Activated CD8-positive, alpha-beta memory T cell treated with anti-CD3 and anti-CD28 coated beads for 1 hour (primary cell): ENCODE measurements around the gene C4orf17.
"Not testable (repeated sequence)": the region's sequence is repeated elsewhere in the genome, so short reads cannot be mapped to it uniquely, and the experiment has no call there.

ENCODE experiments used
- DNase-seq, 2 donors: peaks; one replicate each; pipeline ENCODE4 v3.0.0-alpha.2; 2020; ENCODE audit warnings: low read depth in 1 of 2; ENCODE audit errors: extremely low read depth in 1 of 2

C4orf17 gene

DNA sequence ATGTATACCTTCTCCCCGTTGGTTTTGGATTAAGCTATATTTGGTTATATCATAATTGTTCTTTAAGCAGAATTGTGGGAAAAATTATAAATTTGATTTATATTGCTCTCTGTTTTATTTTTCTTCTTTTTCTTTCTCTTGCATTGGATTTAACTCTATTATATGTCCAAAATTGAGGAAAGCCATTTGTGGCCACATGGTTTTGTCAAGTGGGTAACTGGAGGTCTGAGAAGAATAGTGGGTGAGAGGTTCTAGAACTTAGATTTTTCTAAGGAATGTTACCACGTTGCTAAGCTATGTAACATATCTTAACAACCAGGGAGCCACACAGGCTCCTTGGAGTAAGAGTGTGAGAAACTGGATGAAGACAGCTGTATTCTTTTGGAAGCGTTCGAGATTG lies at the start of gene C4orf17:
Gene C4orf17 (plus strand): TSS at position 301 of the 400 bp plus-strand sequence. CDS start 2,061 bp downstream, outside the sequence.
- no peak for DNase-seq

DNA sequence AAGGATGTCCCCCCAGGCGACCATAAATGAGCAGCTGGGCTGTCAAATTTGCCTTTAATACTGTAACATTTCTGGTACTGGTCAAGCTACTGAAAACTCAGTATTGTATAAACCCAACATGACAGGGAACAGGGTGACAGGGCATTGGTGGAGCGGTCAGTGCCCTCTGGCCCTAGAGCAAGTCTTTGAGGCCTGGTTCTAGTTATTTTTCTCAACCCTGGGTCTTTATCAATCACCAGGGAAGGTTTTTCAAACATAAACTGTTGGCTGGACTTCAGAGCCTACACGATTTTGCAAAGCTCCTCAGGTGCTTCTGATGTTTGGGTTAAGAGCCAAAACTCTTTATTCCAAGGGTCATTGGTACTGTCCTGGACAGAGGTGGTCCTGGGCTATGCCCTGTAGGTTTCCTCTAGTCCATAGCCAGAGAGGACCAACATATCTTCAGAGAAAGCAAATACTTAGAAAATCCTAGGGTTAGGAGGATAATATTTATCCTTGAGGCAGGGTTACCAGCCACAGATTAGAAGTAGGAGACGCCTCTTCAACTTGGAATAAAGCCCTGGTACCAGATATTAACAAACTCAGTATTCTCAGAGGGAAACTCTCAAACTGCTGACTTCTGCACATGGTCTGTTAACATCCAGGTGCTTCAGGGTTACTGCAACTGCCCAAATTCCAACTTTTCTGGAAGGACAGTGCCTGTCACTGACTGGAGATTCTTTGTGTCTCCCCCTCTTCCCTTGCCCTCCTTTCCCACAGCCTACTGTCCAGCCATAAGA lies 49.0 kb upstream of the C4orf17 start:
- no peak for DNase-seq

DNA sequence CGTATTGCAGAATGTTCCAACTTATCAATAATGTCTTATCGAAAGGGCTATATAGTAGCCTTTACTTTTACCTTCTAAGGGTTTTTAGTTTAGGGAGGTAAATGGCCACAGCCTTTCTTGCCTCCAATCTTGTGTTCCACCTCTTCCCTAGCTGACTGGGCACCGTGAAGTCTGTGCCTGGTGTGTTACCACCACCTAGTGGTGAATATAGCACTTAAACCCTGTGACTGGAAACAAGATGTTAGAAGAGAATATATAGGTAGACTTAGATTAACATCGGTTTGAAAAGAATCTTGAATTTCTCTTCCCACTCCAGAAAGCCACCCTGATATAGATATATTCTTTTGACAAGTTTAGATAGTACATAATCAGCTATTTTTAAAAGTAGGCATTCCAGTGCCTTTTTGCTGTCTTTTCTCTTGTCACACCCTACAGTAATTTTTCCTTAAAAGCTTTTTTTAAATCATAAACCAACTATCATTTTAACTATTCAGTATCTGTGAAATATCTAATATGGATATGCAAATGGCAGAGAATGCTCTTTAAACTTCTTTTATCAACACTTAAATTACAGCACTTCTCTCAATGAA lies 47.9 kb upstream of the C4orf17 start:
- DNase-seq = peak; percentile 5 to 10

DNA sequence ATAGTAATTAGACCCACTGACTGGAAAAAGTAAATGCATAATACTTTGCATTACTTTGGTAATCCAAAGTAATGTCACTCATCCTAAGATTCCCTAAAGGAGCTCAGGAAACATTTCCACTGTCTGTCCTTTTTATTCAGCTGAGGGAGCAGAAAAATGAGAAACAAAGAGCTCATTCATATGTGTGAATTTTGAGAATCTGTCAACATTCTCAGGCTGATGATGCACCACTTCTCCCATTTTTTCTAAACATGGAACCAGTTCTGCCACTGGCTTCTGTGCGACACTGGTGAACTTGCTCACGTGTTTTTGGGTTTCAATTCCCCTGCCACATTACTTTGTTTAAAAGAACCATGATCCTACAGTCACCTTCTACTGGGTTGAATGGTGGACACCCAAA lies 47.3 kb upstream of the C4orf17 start:
- DNase-seq = no peak

DNA sequence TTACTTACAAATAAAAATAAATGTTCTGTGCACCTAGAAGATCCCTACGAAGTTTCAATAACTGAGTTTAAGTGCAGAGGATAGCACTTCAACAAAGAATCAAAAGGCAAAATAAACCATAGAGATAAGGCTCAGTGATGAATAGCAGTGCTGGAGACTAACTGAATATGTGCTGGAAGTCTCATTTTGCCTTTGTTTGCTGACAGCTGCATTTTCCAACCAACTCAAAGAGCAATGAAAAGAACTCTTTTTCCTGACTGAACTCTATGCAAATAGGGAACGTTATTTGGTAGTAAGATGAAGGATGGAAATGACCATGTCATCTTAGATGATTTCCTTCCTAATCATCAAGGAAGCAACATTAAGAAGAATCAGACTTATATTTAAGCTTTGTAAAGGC lies 42.9 kb upstream of the C4orf17 start:
- DNase-seq = no peak

DNA sequence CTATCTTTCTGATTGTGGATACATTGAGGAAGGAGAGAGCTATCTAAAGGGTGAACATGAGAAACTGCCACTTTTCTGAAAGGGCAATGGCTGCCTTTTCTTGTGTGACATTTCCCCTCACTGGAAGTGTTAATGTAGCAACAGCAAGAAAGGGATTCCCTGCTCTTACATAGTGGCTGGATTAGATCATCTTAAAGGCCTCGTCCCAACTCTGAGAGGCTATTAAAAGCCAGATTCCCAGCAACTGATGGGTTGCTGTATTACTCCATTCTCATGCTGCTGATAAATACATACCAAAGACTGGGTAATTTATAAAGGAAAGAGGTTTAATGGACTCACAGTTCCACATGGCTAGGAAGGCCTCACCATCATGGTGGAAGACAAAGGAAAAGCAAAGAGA lies 41.9 kb upstream of the C4orf17 start:
- no peak for DNase-seq

DNA sequence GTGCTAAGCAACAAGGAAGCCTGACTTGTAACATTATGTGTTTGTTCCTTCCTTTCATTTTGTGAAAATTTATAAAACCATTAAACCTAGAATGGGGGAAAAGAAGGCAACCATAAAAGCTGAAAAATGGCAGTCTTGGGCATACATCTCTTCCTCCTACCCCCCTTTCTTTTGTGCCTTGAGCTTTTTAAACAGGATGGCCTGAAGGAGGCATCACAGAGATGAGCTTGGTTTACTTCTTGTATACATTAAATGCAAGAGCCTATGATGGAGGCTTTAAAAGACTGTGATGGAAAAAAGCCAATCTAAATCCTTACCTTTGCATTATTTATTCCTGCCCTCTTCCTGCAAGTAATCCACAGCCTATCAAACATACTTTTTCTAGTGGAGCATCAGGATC lies 39.5 kb upstream of the C4orf17 start:
- no peak for DNase-seq

DNA sequence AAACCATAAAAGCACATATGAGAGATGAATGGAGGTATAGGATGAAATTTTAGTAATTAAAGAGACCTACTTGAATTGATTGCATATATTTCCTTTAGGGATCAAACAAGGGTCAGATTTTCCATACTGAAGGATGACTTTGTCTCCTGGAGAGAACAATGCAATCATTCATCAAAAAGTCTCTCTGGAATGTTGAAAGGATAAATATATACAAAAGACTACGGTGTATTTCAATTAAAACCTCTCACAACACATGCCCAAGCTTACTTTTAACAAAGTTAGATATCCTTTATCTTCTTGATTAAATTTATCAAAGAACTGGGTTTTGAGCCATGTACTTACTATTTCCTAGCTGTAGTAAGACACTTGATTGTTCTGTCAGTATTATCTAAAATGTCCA lies 38.9 kb upstream of the C4orf17 start:
- no peak for DNase-seq

DNA sequence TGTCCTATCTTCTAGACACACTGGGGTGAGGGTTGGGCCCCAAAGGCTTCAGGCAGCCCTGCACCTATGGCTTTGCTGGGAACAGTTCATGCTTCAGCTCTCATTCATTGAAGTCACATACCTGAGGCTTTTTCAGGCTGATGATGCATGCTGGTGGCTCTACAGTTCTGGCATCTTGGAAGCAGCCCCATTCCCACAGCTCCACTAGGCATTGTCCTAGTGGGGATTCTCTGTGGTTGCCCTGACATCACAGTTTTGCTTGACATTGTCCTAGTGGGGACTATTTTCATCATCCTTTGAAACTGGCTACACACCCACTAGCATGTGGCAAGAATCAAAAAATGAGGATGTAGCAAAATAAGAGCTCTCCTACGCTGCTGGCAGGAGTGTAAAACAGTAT lies 37.7 kb upstream of the C4orf17 start:
- no peak for DNase-seq

DNA sequence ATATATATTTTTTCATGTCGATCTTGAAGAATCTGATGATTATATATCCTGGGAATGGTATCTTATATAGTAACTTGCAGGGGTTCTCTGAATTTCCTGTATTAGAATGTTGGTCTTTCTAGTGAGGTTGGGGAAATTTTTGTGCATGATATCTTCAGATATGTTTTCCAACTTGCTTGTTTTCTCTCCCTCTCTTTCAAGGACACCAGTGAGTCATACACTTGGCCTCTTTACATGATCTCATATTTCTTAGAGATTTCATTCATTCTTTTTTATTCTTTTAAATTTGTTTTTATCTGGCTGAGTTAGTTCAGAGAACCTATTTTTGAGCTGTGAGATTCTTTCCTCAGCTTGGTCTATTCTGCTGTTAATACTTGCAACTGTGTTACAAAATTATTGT lies 27.2 kb upstream of the C4orf17 start:
- DNase-seq = no peak

DNA sequence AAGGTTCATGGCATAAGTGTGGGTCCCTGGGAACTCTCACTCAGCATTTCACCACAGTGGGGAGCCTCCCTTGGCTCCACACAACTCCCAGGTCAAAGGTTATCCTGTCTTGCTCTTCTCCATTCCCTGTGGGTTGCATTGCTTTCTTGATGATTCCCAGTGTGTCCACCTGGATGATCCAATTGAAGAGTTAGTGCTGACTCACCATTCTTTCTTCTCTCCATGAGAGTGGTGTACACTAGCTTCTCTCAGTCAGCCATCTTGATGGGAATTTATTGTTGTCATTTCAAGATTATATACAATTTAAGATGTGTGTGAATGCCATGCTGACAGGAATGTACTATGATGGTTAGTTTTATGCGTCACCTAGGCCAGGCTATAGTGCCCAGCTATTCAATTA lies 25.6 kb upstream of the C4orf17 start:
- no peak for DNase-seq

DNA sequence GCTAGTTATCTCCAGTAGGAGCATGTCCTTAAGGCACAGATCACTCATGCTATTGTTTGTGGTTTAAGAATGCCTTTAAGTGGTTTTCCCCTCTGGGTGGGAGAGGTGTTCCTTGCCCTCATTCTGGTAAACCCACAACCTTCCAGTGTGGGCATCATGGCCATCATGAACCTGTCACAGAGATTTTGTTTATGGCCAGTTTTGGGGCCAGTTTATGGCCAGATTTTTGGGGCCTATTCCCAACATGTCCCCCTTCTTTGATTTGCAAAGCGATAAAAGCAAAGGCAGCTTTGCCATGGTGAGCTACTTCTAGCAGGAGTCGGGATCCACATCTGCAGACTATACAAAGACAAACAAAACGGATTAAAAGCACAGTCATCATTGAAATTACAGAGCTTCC lies 24.2 kb upstream of the C4orf17 start:
- DNase-seq = not testable (repeated sequence)

DNA sequence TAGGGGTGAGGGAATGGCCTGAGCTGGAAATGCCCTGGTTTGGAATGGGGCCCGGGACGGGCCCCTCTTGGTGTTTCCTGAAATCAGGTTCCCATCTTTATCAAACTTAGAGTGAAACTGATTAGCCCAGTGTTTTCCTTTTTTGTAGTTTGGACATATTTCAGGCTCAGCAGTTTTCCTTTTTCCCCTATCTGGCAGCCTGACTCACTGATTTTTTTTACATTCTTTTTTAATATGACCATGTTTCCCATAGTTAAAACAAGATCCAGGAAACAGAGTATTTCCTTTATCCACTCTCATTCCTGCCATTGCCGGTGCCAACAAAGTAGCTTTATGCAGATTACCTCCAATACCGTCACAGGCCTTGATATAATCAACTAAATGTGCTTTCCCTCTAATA lies 20.5 kb upstream of the C4orf17 start:
- no peak for DNase-seq

DNA sequence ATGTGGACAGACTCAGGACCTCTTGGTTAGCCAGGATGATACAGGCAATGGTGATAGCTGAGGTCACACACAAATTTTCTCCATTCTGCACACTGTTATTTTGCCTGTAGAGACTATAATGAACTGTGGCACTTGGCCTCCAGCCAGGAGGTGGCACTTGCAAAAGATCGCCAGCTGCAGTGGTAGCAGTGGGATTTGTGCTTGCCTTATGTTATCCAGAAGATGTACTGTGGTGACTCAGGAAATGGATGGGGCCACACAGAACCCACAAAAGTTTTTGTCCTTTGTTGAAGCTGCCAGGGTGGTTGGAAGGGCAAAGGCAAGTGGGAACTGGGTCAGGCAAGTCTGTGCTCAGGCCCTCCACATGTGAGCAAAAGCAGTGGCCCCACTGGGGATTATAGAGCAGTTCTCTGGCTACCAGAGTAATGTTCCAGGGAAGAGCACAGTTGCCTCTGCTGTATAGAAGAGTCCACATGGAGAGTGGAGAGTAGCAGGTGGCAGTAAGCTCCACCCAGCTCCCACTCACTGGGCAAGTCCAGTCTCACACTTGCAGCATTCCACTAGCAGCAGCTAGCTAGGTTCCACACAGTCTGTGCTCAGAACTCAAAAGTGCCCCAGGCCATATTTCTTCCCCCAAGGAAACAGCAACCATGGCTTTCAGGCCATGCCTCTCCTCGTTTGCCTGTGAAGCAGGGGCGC lies 5.9 kb upstream of the C4orf17 start:
- DNase-seq = no peak

DNA sequence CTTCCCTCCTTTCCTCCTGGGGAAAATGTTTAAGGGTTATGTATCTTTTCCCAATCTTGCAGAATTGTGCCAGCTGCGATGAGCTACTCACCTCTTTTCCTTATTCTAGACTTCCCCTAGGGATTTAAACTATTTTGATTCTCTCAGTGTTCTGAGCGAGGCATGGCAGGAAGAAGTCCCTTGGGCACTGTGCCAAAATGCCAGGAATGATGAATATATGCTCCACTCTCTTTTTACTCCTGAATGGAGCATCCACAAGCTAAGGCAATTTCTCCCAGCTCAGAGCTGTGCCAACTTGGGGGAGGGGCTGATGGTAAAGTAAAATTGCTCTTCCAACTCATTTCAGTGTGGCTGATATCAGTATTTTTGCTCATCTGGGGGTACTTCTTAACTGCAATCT lies 4.0 kb upstream of the C4orf17 start:
- DNase-seq = no peak

DNA sequence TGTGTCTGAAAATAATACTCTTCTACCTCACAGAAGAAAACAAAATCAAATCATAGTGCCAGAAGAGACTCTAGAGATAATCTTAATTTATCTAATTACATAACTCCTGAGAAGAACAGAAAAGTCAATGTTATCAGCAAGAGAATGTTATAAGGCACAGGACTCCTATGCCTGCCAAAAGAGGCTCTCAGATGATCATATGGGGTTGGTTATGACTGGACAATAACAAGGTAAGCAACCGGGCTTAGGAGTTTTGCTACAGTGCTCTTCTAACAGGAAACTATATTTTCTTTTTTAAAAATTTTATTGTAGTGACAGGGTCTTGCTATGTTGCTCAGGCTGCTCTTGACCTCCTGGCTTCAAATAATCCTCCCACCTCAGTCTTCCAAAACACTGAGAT lies 3.5 kb upstream of the C4orf17 start:
- no peak for DNase-seq

DNA sequence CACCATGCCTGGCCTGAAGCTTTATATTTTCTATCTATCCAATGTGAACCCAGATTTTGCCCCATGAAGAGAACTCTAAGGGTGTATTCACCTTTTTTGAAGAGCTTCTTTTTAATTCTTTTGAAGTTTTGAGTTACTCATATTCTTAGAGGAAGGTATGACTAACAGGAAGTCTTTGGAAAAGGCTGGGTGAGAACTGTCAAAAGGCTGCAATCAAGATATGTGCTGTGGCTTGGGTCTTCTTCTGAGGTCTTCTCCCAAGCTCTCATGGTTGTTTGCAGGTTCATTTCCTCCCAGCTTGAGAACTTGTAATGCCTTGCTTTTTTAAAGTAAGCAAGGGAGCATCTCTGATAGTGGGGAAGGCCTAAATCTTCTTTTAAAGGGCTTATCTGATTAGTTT lies 3.1 kb upstream of the C4orf17 start:
- DNase-seq = no peak

DNA sequence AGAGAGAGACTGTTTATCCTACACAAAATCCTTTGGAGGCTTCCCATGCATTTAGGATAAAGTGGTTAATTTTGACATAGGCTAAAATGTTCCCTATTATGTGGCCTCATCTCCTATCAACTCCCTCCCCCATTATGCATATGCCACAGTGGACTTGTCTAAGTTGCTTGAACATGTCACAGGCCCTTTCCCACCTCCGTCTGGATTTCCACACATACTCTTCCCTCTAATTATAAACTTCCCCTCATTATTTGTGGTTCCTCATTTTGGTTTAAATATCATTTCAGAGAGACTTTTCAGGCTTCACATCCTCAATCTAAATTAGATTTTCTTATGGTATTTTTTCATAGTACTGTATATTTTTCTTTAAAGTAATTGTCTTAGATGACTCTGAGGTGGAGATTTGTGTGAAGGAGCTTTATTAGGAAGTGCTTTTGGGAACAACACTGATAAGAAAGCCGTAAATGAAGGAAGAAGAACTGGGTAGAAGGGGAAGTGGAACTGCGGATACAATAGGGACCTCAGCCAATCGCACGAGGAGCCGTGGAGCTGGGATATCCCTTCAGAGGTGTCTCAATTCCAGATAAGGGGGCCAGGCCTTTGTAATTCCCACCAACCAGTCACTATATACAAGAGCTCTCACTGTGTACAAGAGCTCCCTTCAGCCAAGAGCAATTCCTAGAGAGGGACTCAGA lies 7.9 kb downstream of the C4orf17 start:
- DNase-seq = no peak

DNA sequence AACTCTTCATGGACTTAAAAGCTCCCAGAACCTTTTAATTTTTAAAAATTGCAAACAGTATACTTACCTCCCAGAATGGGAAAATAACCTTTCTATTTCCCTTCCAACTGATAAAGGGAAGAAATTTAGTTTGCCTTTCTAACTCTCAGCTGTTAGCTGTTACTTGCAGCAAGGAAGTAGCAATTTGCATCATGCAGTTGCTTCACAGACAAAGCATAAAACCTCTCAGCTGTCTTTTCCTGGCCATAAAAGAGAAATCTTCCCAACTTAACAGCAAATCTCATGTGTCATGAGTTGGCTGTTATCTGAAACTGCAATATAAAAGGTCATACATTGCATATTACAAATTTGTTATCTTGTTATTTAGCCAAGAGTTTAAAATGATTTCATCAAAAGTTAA lies 18.4 kb downstream of the C4orf17 start:
- DNase-seq = no peak

DNA sequence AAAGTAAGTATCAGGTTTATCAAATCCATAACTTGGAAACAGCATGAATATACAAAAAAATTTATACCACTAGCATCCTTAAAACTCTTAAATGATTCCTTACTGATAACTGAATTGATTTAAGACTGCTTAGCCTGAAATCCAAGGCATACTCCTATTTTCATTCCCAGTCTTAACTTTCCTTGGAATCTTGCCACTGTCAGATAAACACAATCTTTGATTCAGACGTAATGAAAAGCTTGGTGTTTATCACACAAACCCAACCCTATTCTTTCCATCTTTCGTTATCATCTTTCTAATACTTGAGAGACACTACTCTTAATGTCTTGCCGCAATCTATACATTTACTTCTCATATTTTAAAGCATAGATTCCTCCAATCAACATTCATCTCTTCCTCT lies 19.1 kb downstream of the C4orf17 start:
- no peak for DNase-seq

DNA sequence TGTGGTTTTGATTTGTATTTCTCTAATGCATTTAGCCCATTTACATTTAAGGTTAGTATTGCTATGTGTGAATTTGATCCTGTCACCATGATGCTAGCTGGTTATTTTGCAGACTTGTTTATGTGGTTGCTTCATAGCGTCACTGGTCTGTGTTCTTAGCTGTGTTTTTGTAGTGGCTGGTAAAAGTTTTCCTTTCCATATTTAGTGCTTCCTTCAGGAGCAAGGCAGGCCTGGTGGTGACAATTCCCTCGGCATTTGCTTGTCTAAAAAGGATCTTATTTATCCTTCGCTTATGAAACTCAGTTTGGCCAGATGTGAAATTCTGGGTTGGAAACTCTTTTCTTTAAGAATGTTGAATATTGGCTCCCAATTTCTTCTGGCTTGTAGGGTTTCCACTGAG lies 23.9 kb downstream of the C4orf17 start:
- DNase-seq = not testable (repeated sequence)

DNA sequence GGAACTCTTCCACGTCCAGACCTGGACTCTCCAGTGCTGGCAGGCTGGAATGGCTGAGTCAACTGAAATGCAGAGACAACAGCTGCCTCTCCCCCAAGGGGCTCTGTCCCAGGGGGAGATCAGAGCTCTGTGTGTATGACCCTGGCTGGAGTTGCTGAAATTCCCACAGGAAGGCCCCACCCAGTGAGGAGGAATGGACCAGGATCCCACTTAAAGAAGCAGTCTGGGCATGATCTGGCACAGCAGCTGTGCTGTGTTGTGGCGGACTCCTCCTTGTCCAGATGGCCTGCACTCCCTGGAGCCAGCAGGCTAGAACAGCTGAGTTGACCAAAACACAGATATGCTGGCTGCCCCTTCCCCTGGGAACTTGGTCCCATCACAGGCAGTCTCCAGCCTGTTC lies 25.4 kb downstream of the C4orf17 start:
- DNase-seq = no peak
